ENCODE data around the gene CFAP141.

DNA sequence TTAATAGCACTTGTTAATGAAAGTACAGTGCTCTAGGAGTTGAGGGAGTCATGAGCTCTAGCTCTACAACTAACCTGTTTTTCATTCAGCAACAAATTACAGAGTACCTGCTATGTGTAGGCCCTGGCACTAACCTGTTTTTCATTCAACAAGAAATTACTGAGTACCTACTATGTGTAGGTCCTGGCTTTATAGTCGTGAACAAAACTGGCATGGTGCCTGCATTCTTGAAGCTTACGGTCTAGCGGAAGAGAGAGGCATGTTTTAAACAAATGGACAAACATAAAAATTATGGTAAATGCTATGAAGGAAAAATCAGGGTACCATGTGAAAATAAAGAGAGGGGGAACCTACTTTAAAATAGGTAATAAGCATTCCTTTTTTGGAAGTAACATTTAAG lies 12.4 kb upstream of the CFAP141 start:
- TF ChIP-seq POLR2A (IDR thresholded peaks at IDR 0.05; ENCODE audit: low read depth, low read length) (no peak), MXI1 (IDR thresholded peaks at IDR 0.05; ENCODE audit: borderline replicate concordance, low read depth, low read length) (no peak)
- TF ChIP-seq, protein P1, sequence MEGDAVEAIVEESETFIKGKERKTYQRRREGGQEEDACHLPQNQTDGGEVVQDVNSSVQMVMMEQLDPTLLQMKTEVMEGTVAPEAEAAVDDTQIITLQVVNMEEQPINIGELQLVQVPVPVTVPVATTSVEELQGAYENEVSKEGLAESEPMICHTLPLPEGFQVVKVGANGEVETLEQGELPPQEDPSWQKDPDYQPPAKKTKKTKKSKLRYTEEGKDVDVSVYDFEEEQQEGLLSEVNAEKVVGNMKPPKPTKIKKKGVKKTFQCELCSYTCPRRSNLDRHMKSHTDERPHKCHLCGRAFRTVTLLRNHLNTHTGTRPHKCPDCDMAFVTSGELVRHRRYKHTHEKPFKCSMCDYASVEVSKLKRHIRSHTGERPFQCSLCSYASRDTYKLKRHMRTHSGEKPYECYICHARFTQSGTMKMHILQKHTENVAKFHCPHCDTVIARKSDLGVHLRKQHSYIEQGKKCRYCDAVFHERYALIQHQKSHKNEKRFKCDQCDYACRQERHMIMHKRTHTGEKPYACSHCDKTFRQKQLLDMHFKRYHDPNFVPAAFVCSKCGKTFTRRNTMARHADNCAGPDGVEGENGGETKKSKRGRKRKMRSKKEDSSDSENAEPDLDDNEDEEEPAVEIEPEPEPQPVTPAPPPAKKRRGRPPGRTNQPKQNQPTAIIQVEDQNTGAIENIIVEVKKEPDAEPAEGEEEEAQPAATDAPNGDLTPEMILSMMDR (conservative IDR thresholded peaks at IDR 0.05; ENCODE audit: low read depth, low read length): no peak
